Measurements from ENCODE around the gene SENP5. TPM values are rescaled to one million over a fixed set of nuclear protein-coding genes. Genes with fewer than 3 reads are reported as not detected.

The SENP5 gene
- total and polyA plus RNA-seq, 2 of the 8 experiments (the other 6 are each of a cell fraction or from before 2014, with no cell fraction given) = 6.7 to 27.3 TPM

- no peak overlapping the region for H3K56ac ChIP-seq (replicated peaks; ENCODE audit: insufficient read length, low read depth, low read length)
- H3K4me1 ChIP-seq (replicated peaks in 1 of 4; ENCODE audit: control insufficient read depth in 3 of 4, insufficient read depth in 4 of 4, low read length in 3 of 4) = peaks cover 0 to 24% (median 10%) of the 10 kb centered on the region in 4 experiments; a peak in 5 of 7 replicates
- H2BK120ac ChIP-seq (replicated peaks; ENCODE audit: low read depth, low read length) = no peak overlapping the region
- DNase-seq (ENCODE audit: low read depth in 1 of 2, low spot score in 2 of 2) (peak in 1 of 2 experiments; percentile 75), FAIRE-seq (no peak)
- H4K5ac ChIP-seq (ENCODE audit: insufficient read length, low read depth, low read length) = no peak overlapping the region
- H3K27ac ChIP-seq (ENCODE audit: low read depth, low read length) = no peak overlapping the region
- H2BK12ac ChIP-seq (ENCODE audit: low read depth, low read length) = no peak overlapping the region
- peak overlapping the region; percentile 70 to 88 for H3K4me2 ChIP-seq (ENCODE audit: insufficient read depth in 1 of 2, low read depth in 2 of 2, low read length in 2 of 2)
- no peak overlapping the region for H3K14ac ChIP-seq (ENCODE audit: insufficient read length)
- no peaks in the 10 kb centered on the region for H4K20me1 ChIP-seq (replicated peaks in 1 of 2; ENCODE audit: control insufficient read depth in 1 of 2, insufficient read depth in 2 of 2, low read length in 2 of 2)
- no peaks in the 10 kb centered on the region for H3K79me1 ChIP-seq (ENCODE audit: low read depth, low read length)
- H4K91ac ChIP-seq (replicated peaks; ENCODE audit: insufficient read length, low read length) = no peak overlapping the region
- H2AFZ ChIP-seq (ENCODE audit: low read length) = peak overlapping the region; percentile 31; the same call in 1 of the 2 replicates
- no peak overlapping the region; the same call in 1 of the 2 replicates for H4K8ac ChIP-seq (ENCODE audit: extremely low read depth, insufficient read depth, low read length)
- H3K4me3 ChIP-seq (ENCODE audit: extremely low read depth in 1 of 4, insufficient read depth in 2 of 4, low read depth in 3 of 4, low read length in 4 of 4) = peak overlapping the region in 3 of 4 experiments; percentile 5 to 65 (median 6); a peak in 3 of 8 replicates
- H2BK5ac ChIP-seq (ENCODE audit: low read depth, low read length) = no peak overlapping the region
- H3K36me3 ChIP-seq (ENCODE audit: control insufficient read depth in 2 of 4, insufficient read depth in 4 of 4, low read length in 3 of 4) = peaks cover 0 to 8% (median 0%) of the 10 kb centered on the region in 4 experiments; a peak in 1 of 8 replicates
- H3K23me2 ChIP-seq (ENCODE audit: low read depth, low read length) = peaks cover 10% of the 10 kb centered on the region; the same call in 1 of the 2 replicates
- no peaks in the 10 kb centered on the region for H3K9me3 ChIP-seq (ENCODE audit: insufficient read depth in 2 of 2, low read depth in 1 of 2, low read length in 1 of 2)
- CTCF ChIA-PET (ENCODE audit: partially characterized antibody) = interaction anchor here (1.0 to 1.1 kb wide), 3 partner anchors 14 to 32 kb away, joined by 3 to 4 read pairs (median 3); no protein-coding TSS in a partner anchor
- no peak overlapping the region for H2AK5ac ChIP-seq (ENCODE audit: low read depth, low read length)
- no peak overlapping the region for H3K23ac ChIP-seq (ENCODE audit: insufficient read length)
- peaks cover 52 to 66% (median 63%) of the 10 kb centered on the region in 4 experiments for H3K27me3 ChIP-seq (replicated peaks in 1 of 4; ENCODE audit: control insufficient read depth in 3 of 4, extremely low read depth in 1 of 4, insufficient read depth in 3 of 4, low read length in 3 of 4)
- H3K18ac ChIP-seq (ENCODE audit: extremely low read depth, low read length) = no peak overlapping the region
- H3K4ac ChIP-seq (replicated peaks; ENCODE audit: insufficient read length, low read depth, low read length) = no peak overlapping the region
- H3K9ac ChIP-seq (replicated peaks in 1 of 4; ENCODE audit: extremely low read depth in 1 of 4, low read depth in 3 of 4, low read length in 3 of 4) = peak overlapping the region in 1 of 4 experiments; percentile 12; a peak in 1 of 7 replicates
- H2BK15ac ChIP-seq (ENCODE audit: low read length) = no peak overlapping the region
- no peaks in the 10 kb centered on the region for H3K79me2 ChIP-seq (ENCODE audit: control insufficient read depth in 1 of 2, insufficient read depth in 2 of 2, low read length in 2 of 2)
- H2BK20ac ChIP-seq (ENCODE audit: low read length) = no peak overlapping the region
- POLR2A ChIA-PET (ENCODE audit: partially characterized antibody) = interaction anchor here (0.7 kb wide), 1 partner anchor 23 kb away, joined by 3 read pairs; no protein-coding TSS in a partner anchor
- 52% methylated on average over 31 of the region's 47 CpGs; no CpG with 5 or more reads in 1 of the 2 experiments for WGBS, 2 experiments (ENCODE audit: extremely low coverage in 1 of 2, insufficient coverage in 1 of 2, insufficient read length in 1 of 2, insufficient replicate concordance in 2 of 2, low coverage in 1 of 2, low lambda C conversion rate in 2 of 2, missing lambda C conversion rate in 1 of 2)
- TF ChIP-seq RXRA (IDR thresholded peaks at IDR 0.05; ENCODE audit: insufficient read depth, low read depth, low read length) (no peak), JUND (IDR thresholded peaks at IDR 0.05; ENCODE audit: low read length) (peak; percentile 72), CHD2 (IDR thresholded peaks at IDR 0.05; ENCODE audit: low read length) (no peak), EP300 (IDR thresholded peaks at IDR 0.05; ENCODE audit: borderline replicate concordance in 1 of 2, low read depth in 2 of 2, low read length in 2 of 2) (peak in 1 of 2 experiments; percentile 95; a peak in 2 of 3 replicates), MAX (IDR thresholded peaks at IDR 0.05) (peak; percentile 73), POU5F1 (IDR thresholded peaks at IDR 0.05; ENCODE audit: low read depth, low read length) (no peak), KDM5A (IDR thresholded peaks at IDR 0.05; ENCODE audit: low read length) (no peak), NANOG (IDR thresholded peaks at IDR 0.05; ENCODE audit: insufficient read depth, low read depth, low read length, poor library complexity, severe bottlenecking) (no peak), E2F6 (IDR thresholded peaks at IDR 0.05) (peak; percentile 81)
Measured at GRCh38 chr3:196966526-196967401, 99.0 kb downstream of the SENP5 start.
